Activated CD8-positive, alpha-beta memory T cell treated with anti-CD3 and anti-CD28 coated beads, Interleukin-2, amount 50 U/mL, for 48 hours (primary cell): ENCODE measurements around the gene AFG3L2.

ENCODE experiments used
- DNase-seq: peaks from one replicate; pipeline ENCODE4 v3.0.0-alpha.2; 2020

Gene AFG3L2

DNA sequence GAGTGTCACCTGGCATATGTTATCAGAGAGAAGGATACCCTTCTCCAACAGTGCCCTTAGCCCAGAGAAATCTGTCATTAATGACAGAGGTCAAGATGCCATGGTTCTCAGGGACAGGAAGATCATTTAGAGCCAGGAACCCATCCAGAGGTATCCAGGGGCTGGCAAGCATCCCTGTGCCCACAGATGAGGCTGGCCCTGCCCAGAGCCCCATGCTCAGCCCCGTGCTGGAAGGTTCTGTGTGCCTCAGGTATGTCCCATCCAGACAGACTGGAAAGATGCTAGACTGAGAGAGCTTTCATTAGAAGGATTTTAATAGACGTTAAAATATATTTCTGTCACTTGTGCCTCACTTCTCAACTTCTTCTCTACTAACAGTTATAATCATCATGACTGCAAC is 77.2 kb downstream of the AFG3L2 start:
- DNase-seq, result no peak

DNA sequence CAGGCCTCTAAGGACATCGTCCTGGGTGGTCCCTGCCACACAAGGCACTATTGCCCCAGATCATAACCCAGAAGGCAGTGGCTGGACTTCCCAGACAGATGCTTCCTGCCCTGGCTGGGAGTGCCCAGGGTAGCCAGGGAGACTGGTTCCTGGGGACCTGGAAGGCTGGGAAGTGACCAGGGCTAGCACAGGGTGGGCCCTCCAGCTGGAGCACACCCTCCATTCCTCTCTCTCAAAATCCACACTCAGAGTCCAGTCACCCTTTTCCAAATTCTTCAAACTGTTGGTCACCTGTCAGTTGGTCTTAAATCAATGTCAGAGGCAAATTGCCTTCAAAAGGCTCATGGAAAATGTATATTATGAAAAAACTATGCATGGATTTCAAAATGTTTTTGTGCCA is 80.6 kb downstream of the AFG3L2 start:
- no peak for DNase-seq

DNA sequence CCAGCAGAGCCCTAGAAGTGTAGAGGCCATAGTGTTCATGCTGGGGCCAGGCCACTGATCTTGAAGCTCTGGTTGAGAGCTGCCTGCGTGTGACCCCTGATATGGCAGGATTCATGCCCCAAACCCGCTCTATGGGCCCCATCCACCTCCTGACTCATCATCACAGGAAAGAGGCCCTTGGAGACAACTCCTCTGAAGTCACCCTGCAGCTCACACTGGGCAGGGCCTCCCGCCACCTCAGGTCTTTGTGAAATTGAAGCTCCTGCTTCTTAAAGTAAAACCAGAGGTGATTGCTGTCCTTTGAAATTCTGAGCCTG is 81.0 kb downstream of the AFG3L2 start:
- no peak for DNase-seq

DNA sequence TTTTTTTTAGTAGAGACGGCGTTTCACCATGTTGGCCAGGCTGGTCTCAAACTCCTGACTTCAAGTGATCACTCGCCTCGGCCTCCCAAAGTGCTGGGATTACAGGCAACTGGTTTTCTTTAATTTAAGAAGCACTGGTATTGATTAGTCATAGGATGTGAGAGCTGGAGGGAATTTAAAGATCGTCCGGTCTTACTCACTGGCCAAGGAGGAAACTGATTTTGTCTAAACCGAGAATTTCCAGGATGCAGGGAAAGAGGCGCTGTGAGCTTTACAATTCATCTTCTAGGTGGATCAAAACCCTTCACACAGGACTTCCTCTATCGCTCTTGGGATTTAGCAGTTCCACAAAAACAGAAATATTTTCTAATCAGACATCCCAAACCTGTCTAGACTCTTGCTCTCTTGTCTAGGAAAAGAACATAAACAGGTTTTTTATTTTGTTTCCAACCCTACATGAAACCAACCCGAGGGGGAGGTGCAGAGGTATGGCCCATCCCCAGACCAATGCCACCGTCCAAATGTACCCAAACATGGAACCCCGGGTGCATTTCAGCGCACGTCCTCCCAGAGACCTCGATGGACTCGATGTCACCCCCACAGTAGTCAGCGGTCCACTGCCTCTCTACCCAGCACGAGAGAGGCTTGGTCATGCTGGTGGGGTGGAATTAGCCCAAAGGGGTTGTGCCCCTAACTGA is 81.5 kb downstream of the AFG3L2 start:
- DNase-seq, result no peak

DNA sequence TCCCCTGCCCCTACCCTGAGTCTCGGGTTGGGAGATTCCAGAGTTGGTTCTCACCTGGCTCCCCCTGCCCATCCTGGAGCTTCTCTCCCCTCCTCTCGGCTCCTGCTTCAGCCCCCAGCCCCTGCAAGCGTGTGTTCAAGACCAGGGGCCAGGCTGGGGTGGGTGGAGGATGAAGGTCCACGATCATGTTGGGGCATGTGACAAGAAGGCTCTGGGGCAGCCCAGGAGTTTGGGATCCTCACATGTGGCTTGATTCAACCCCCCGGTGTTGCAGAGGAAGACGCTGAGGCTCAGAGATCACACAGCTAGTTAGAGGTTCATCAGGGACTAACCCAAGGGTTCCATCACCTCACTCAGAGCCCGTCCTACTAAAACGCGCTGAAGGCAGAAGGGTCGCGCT is 83.2 kb downstream of the AFG3L2 start:
- no peak for DNase-seq

DNA sequence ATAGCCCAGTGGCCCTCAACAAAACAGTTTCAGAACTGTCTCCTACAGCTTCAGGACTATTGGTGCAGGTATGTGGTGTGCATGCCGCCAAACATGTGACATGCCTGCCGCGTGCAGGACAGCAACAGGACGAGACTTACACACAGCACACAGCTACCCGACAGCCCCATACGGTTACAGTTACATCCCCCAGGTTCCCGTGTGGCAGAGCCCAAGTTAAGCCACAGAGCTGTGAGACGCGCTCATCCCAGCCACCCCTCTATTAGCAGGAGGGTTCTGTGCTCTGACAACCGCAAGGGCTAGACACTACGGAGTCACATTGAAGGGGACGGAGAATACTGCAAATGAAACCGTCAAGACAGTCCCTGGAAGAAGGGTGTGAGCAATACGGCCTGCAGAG is 85.3 kb downstream of the AFG3L2 start:
- no peak for DNase-seq

DNA sequence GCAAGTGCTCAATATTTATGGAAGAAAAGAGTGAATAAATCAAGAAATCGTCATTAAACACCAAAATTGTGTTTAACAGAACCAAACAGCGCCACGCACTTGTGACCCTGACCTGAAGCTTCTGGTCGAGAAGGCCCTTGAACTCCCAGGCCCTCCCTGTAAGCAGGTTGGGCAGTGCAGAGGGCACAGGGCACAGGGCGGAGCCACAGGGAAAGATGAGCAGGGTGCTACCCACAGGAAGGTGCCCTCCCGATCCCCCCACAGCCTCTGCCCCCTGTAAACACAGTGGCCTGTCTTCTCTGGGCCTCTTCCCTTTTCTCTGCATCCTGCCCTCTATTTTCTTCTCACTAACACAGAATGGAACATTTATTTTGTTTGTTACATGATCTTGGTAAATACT is 85.9 kb downstream of the AFG3L2 start:
- DNase-seq, result no peak

DNA sequence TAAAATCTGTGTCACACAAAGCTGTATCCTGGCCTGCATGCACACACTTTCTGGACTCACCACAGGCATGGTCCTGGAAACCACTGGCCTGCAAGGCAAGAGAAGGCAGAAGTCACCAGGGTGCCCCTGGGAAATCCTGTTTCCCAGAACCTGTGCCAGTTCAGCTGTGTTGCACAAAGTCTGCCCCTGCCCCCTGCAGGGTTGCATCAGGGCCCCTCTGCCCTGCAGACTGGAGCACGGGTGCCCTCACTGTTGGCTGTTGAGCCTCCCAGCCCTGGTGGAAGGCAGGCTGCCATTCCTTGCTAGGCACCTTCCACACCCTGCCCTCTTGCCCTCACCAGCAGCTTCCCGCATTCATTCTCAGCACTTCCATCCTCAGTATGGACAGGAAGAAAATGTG is 86.9 kb downstream of the AFG3L2 start:
- DNase-seq, result no peak

DNA sequence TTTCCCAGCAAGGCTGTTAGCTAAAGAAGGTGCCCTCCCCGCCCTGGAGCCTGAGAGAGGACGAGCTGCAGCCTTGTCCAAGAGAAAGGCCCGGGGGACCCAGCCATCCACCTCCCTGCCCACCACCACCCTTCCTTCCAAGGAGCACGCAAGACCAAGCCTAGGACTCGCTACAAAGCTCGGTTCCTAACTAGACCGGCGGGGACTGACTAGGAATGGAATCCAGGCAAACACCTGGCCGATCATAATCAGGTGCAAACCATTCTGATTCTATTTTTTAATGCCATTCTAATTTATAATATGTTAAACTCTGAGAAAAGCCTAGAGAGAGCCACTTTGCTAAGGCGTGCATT is 88.6 kb downstream of the AFG3L2 start:
- DNase-seq, result no peak

DNA sequence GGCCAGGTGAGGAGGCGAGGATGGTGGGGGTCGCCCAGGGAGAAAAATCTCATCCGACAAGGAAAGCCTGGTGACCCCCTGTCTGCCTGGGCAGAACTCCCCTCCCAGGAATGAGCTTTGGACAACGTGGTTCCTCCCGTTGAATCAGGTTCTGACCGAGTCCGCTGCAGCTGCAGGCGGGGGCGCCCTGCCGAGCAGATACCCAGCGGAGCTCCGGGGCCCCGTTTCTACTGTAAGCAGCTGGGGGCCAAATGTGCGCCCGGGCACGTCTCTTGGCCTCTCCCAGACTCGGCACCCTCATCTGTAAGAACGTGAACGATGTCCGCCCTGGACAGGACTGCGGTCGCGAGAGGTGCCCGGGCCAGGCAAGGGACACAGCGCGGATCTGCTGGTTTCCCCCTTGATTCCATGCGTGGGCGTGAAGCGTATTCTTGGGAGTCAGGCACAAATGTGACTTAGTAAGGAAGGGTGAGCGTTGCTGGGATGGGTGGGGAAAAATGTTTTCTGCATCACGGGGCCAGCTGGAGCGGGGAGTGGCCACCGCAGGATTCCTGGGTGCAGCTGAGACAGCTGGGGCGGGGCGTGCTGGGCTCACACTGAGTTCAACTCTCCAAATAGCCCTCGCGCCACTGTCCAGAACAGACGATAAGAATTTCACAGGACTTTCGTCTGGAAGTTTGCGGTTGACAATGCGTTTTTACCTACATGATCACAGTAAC is 89.2 kb downstream of the AFG3L2 start:
- DNase-seq, result no peak

DNA sequence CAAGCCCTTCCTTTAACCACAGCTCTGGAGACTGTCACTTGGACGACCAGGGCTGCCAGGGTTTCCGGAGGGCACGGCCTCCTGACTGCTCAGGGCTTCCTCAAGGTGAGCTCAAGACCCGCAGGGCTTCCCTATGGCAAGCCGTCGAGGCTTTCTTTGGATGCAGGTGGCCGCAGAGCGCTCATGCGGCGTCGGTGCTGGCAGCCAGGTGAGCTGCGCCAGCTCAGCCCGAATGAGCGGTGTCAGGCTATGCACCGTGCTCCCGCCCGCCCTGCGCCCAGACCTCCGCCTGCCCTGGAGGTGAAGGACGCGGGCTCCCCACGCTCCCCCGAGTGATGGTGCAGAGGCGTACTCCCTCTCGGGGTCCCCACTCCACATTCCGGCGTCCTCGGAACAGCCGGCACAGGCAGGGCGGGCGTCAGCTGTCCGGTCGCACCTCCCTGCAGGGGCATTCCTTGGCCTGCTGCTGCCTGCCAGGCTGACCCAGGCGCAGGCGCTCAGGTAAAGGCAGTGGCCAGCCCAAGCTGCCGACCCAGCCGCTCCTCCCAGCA is 89.8 kb downstream of the AFG3L2 start:
- no peak for DNase-seq

DNA sequence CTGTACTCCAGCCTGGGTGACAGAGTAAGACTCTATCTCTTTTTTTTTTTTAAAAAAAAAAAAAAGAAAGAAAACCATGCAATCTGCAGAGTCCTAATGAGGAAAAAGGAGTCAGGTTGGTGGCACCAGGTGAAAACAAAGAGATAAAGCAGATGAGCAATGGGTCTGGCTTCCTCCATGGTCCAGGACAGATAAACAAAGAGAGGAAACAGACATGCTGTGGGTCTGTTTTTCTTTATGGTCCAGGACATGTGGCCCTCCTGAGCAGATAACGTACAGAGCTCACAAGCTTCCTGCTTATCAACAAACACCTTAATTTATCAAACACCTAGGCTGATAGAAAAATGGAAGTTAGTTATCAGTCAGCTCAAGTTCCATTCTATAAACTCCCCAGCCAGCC is 93.4 kb downstream of the AFG3L2 start:
- DNase-seq, result no peak

DNA sequence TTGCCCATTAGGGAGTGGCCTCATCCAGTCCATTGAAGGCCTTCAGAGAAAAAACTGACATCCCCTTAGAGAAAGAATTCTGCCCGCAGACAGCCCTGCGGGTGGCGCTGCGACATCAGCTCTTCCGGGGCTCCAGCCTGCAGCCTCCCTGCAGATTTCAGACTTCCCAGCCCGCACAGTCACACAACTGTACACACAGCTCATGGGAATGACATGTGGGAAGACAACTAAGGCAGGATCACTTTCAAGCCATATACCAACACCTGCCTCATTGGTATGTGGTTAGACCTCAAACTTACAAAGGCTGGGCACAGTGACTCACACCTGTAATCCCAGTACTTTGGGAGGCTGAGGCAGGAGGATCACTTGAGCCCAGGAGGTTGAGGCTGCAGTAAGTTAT is 93.8 kb downstream of the AFG3L2 start:
- no peak for DNase-seq

DNA sequence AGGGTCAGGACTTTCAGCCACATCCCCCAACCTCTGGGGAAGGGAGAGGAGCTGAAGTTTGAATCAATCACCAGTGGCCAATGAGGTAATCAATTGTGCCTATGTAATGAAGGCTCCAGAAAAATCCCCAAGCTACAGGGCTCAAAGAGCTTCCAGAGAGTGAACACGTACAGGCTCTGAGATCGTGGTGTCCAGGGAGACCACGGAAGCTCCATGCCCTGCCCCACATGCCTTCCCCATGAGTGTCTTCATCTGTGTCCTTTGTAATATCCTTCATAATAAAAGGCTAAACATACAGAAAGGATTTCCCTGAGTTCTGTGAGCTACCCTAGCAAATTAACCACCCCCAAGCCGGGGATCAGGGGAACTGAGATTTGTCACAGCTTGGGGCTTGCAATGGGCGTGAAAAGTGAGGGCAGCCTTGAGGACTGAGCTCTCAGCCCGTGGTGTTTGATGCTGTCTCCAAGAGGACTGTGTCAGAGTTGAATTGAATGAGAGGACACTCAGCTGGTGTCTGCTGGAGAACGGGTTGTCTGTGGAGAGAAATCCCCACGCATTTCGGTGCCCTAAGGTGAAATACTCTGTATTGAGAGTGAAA is 94.5 kb downstream of the AFG3L2 start:
- DNase-seq, result no peak

DNA sequence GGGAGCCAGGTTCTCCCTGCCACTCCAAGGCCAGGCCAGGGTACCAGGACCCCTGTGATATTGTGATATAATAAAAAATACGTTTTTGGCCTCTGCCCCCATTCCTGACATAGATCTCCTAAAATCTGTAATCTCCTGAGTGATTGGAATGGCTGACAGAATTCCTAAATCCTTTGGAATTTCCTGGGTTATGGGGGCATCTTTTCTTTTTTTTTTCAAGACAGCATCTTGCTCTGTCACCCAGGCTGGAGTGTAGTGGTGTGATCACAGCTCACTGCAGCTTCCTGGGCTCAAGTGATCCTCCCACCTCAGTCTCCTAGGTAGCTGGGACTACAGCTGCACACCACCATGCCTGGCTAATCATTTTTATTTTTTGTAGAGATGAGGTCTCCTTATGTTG is 95.2 kb downstream of the AFG3L2 start:
- no peak for DNase-seq

DNA sequence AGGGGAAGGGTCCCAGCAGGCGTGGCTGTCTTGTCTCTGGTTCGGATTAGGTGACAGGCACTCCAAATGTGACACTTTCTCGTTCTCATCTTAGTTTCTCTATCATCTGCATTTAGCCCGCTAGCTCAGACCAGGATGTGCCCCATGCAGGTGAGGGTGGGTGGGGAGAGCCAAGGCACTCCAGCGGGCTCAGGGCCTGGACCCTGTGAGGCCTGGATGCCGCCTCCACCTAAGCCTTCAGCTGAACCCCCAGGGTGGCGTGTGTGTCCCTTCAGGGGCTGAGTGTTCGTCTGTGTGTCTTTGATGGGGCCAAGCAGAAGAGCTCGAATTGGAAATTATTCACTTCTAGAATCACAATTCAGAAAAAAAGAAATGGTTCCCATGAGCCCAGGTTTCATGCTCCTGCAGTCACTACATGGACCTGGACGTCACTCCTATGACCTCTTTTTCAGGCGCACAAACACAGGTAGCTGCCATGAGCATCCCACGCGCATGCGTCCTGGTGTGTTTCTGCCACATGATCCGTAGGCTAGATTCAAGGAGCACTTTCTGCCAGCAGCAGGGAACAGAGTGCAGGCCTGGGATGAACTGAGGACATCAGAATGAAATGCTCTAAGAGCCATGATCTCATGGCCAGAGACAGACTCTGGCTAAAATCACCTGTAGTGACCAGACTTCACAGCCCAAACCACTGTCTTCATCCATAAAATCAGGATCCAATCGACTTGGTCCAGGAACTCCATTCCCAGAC is 97.1 kb downstream of the AFG3L2 start:
- no peak for DNase-seq
